Adrenal gland (tissue), 5 donors: Measurements from ENCODE around the gene PUM2.

ENCODE experiments used
- CTCF ChIP-seq, 6 experiments: fragments of 450-650 bp in 4 of 6; fragments of 200-600 bp in 2 of 6; sonication (generic) in 1 of 6; IDR thresholded peaks; 1 replicate in 5 of 6; 2 replicates in 1 of 6; pipeline versions ENCODE4 v1.5.1 to v1.8.0; 2016 to 2021; ENCODE audit warnings: antibody characterized with exemption in 6 of 6, mild to moderate bottlenecking in 2 of 6, moderate library complexity in 1 of 6
- POLR2A ChIP-seq, 2 donors: fragments of 450-650 bp; IDR thresholded peaks; one replicate each; pipeline ENCODE4 v1.6.1; 2017; ENCODE audit warnings: antibody characterized with exemption in 2 of 2, mild to moderate bottlenecking in 2 of 2, moderate library complexity in 1 of 2
- donor health status: DM: no; HTN: no; CAD: no.

DNA sequence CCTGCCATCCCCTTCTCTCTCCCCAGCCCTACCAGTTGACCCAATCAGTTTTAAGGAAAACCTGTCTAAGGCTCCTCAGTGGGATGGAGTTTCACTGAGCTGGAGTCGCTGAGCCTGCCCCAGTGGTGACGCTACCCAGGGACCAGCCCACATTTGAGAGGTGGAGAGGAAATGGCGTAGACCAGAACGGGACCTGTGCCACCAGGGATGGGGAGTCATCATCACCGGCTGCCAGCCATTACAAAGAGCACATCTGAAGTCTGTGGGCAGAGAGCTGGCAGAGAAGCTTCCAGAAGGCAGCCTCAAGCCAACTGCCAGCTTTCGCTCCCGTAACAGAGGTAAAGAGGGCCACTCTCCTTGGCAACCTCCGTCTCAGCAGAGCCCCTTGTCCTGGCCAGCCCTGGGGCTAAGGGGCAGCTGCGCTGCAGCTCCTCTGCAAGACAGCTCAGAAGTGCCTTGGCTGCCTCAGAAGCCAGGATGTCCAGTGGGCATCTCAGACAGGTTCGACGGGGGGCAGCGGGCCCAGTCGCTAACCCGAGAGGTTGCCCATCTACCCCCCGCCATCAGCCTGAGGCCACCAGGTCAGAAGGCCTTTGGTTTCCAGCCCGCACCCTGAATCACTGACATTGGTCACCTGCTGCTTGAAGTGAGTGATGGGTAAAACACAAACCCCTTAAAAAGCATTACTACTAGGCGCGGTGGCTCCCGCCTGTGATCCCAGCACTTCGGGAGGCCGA lies 141.1 kb downstream of the PUM2 start:
- TF ChIP-seq CTCF (IDR thresholded peaks at IDR 0.05) (no peak), POLR2A (IDR thresholded peaks at IDR 0.05) (no peak)
